K562 (cell line): ENCODE results near the gene PEAR1. TPM values are rescaled to one million over a fixed set of nuclear protein-coding genes. Genes with fewer than 3 reads are reported as not detected.
A peak's percentile ranks its signal among the peaks of the same experiment; 100 is the strongest.

Experiments used
- ATF7 ChIP-seq: fragments of 450-650 bp; IDR thresholded peaks from 2 replicates; pipeline ENCODE4 v1.7.1; 2014; ENCODE audit warnings: mild to moderate bottlenecking, moderate library complexity
- BHLHE40 ChIP-seq: IDR thresholded peaks from 2 replicates; pipeline ENCODE4 v1.6.1; 2011; ENCODE audit warnings: low read length, improper control_type of control experiment
- CBX8 ChIP-seq: fragments of 200-600 bp; sonication (generic); IDR thresholded peaks from 2 replicates; pipeline ENCODE4 v1.6.1; 2012; ENCODE audit warnings: borderline replicate concordance, mixed run types, low read depth, mild to moderate bottlenecking, moderate library complexity, mixed read lengths, low read length, control low read depth, inconsistent platforms; ENCODE audit not compliant: poor library complexity, severe bottlenecking; ENCODE audit errors: extremely low read depth
- CEBPB ChIP-seq: fragments of 450-650 bp; IDR thresholded peaks from 2 replicates; pipeline ENCODE4 v1.6.1; 2016; ENCODE audit warnings: missing genetic modification characterization, missing compliant biosample characterization
- CTBP1 ChIP-seq: fragments of 450-650 bp; IDR thresholded peaks from 2 replicates; pipeline ENCODE4 v1.6.1; 2016; ENCODE audit warnings: borderline replicate concordance
- CXXC5 ChIP-seq: fragments of 250-450 bp; sonication (Bioruptor Pico); IDR thresholded peaks from 2 replicates; pipeline ENCODE4 v1.8.0; 2022; ENCODE audit warnings: inconsistent platforms, mild to moderate bottlenecking, moderate library complexity
- DPF2 ChIP-seq: fragments of 450-650 bp; IDR thresholded peaks from 2 replicates; pipeline ENCODE4 v1.6.1; 2016
- FOSL1 ChIP-seq: fragments of 200-800 bp; sonication (Bioruptor generic); conservative IDR thresholded peaks from 2 replicates; pipeline ENCODE4 v1.6.1; 2016; ENCODE audit warnings: missing genetic modification characterization, missing compliant biosample characterization
- HDAC1 ChIP-seq, 2 experiments: fragments of 450-650 bp; IDR thresholded peaks; 2 replicates each; pipeline ENCODE4 v1.6.1; 2016 to 2017; ENCODE audit warnings: inconsistent platforms in 1 of 2, mild to moderate bottlenecking in 1 of 2, moderate library complexity in 1 of 2
- MAZ ChIP-seq, 2 experiments: fragments of 450-650 bp in 1 of 2; sonication (generic) in 1 of 2; formaldehyde crosslinking; IDR thresholded peaks in 1 of 2; conservative IDR thresholded peaks in 1 of 2; 2 replicates each; pipeline versions ENCODE4 v1.4.0 to v1.5.0; 2020; ENCODE audit warnings: mild to moderate bottlenecking in 1 of 2, missing genetic modification reagents in 1 of 2
- MCM3 ChIP-seq: fragments of 450-650 bp; IDR thresholded peaks from 2 replicates; pipeline ENCODE4 v1.6.1; 2016
- MEF2D ChIP-seq: conservative IDR thresholded peaks from 2 replicates; pipeline ENCODE4 v1.6.1; 2016; ENCODE audit warnings: low read depth, missing genetic modification characterization, missing compliant biosample characterization
- PHF21A ChIP-seq: fragments of 450-650 bp; IDR thresholded peaks from 2 replicates; pipeline ENCODE4 v1.6.1; 2017; ENCODE audit warnings: low read depth, borderline replicate concordance
- SAFB ChIP-seq: fragments of 200-400 bp; formaldehyde crosslinking; IDR thresholded peaks from 2 replicates; pipeline ENCODE4 v1.6.1; 2017; ENCODE audit warnings: low read depth, low read length, borderline replicate concordance
- SIX5 ChIP-seq, 2 experiments: IDR thresholded peaks; 2 replicates each; pipeline ENCODE4 v1.6.1; 2011; ENCODE audit warnings: low read length in 2 of 2, borderline replicate concordance in 1 of 2, low read depth in 1 of 2, mild to moderate bottlenecking in 1 of 2, moderate library complexity in 1 of 2; ENCODE audit not compliant: insufficient read depth in 1 of 2
- SNRNP70 ChIP-seq: fragments of 200-400 bp; formaldehyde crosslinking; optimal IDR thresholded peaks from 2 replicates; pipeline ENCODE3; 2017; ENCODE audit warnings: low read depth, low read length
- SUPT5H ChIP-seq: fragments of 450-650 bp; IDR thresholded peaks from 2 replicates; pipeline ENCODE4 v1.6.1; 2016
- TAF15 ChIP-seq: fragments of 200-400 bp; formaldehyde crosslinking; IDR thresholded peaks from 2 replicates; pipeline ENCODE4 v1.6.1; 2017; ENCODE audit warnings: mild to moderate bottlenecking, low read depth, low read length, moderate library complexity
- USF1 ChIP-seq: sonication (generic); formaldehyde crosslinking; IDR thresholded peaks from 2 replicates; pipeline ENCODE4 v1.9.0; 2022; ENCODE audit warnings: mild to moderate bottlenecking, missing genetic modification reagents
- ZNF124 ChIP-seq: sonication (generic); formaldehyde crosslinking; IDR thresholded peaks from 2 replicates; pipeline ENCODE4 v1.8.1; 2022; ENCODE audit warnings: missing genetic modification reagents
- ZNF24 ChIP-seq: fragments of 450-650 bp; IDR thresholded peaks from 2 replicates; pipeline ENCODE4 v1.6.1; 2016
- ZNF507 ChIP-seq: conservative IDR thresholded peaks from 2 replicates; pipeline ENCODE4 v1.6.1; 2017; ENCODE audit warnings: missing genetic modification characterization, missing compliant biosample characterization
- ZNF589 ChIP-seq: fragments of 200-800 bp; sonication (Bioruptor generic); IDR thresholded peaks from 2 replicates; pipeline ENCODE4 v1.6.1; 2016; ENCODE audit warnings: low read depth, missing genetic modification characterization, missing compliant biosample characterization
- ZNF592 ChIP-seq: fragments of 450-650 bp; IDR thresholded peaks from 2 replicates; pipeline ENCODE4 v1.6.1; 2017; ENCODE audit warnings: antibody characterized with exemption, mild to moderate bottlenecking
- polyA plus RNA-seq, 8 experiments: library from polyadenylated mRNA; depleted of rRNA in 4 of 8; stranded (reverse) in 5 of 8; unstranded in 3 of 8; fragments of >200 nt; fragmentation: Nextera tagmentation in 2 of 8; fragmentation: Illumina TruSeq in 1 of 8; extraction: Ambion mirVana in 2 of 8; extraction: Trizol in 1 of 8; gene quantifications; 2 replicates each; pipeline versions ENCODE4 v1.2.1 to v1.2.3, GENCODE V29; 2011 to 2014; ENCODE audit warnings: inconsistent platforms in 1 of 8, missing spikeins in 1 of 8
- total RNA-seq, 7 experiments: library from RNA; depleted of rRNA in 6 of 7; stranded (reverse); fragments of >200 nt in 6 of 7; fragmentation: Illumina TruSeq in 2 of 7; extraction: Trizol in 2 of 7; gene quantifications; 2 replicates each; pipeline versions ENCODE4 v1.2.1 to v1.2.3, GENCODE V29; 2011 to 2021; ENCODE audit warnings: low replicate concordance in 1 of 7
- TF ChIP-seq, protein P1 (sequence below): fragments of 450-650 bp; conservative IDR thresholded peaks from 2 replicates; pipeline ENCODE4 v1.6.1; 2016; ENCODE audit warnings: missing genetic modification characterization, low read depth, mild to moderate bottlenecking, missing compliant biosample characterization, moderate library complexity

Gene PEAR1
- total and polyA plus RNA-seq, 9 of the 15 experiments (the other 6 are each of a cell fraction or from before 2014, with no cell fraction given) = 0.87 to 13.9 (median 6.1) TPM

DNA sequence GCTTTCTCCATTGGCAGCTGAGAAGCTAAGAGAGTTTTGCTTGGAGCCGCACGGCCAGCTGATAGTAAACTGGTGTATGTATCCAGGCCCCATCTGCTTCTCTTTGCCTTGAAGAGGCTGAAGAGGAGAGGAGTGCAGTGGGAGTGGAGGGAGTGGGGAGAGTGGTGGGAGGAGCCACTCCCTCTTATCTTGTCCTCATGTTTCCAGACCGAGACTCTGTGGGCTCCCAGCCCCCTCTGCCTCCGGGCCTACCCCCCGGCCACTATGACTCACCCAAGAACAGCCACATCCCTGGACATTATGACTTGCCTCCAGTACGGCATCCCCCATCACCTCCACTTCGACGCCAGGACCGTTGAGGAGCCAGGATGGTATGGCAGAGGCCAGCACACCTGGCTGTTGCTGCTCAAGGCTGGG is 20.9 kb downstream of the PEAR1 start (continued):
- TF ChIP-seq HDAC1 (IDR thresholded peaks at IDR 0.05) (peak in 1 of 2 experiments; percentile 80; a peak in 1 of 4 replicates), SIX5 (IDR thresholded peaks at IDR 0.05; ENCODE audit: borderline replicate concordance in 1 of 2, insufficient read depth in 1 of 2, low read depth in 1 of 2, low read length in 2 of 2) (no peak), PHF21A (0 out of 2 replicates have a peak, but pooled peaks have one; percentile 42), BHLHE40 (peak; percentile 60; the same call in 1 of the 2 replicates), DPF2 (peak; percentile 94), SUPT5H (peak; percentile 67), CEBPB (no peak), FOSL1 (tag) (peak; percentile 98), MEF2D (tag) (no peak), CBX8 (no peak), ZNF592 (peak; percentile 50), ATF7 (peak; percentile 79), ZNF24 (0 out of 2 replicates have a peak, but pooled peaks have one; percentile 18), MCM3 (no peak), CXXC5 (CRISPR knock-in tag) (peak; percentile 45; the same call in 1 of the 2 replicates), USF1 (CRISPR knock-in tag) (no peak), ZNF589 (CRISPR knock-in tag) (no peak), ZNF507 (no peak), CTBP1 (peak; percentile 99), MAZ (CRISPR knock-in tag; conservative IDR thresholded peaks at IDR 0.05 in 1 of 2, IDR thresholded peaks at IDR 0.05 in 1 of 2) (peak; percentile 80 to 96; a peak in 3 of 4 replicates), SNRNP70 (no peak), ZNF124 (CRISPR knock-in tag) (no peak), SAFB (no peak), TAF15 (no peak)
- TF ChIP-seq, protein P1, sequence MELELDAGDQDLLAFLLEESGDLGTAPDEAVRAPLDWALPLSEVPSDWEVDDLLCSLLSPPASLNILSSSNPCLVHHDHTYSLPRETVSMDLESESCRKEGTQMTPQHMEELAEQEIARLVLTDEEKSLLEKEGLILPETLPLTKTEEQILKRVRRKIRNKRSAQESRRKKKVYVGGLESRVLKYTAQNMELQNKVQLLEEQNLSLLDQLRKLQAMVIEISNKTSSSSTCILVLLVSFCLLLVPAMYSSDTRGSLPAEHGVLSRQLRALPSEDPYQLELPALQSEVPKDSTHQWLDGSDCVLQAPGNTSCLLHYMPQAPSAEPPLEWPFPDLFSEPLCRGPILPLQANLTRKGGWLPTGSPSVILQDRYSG (tag) = no peak
